Measurements from ENCODE around the gene TRIM59.

DNA sequence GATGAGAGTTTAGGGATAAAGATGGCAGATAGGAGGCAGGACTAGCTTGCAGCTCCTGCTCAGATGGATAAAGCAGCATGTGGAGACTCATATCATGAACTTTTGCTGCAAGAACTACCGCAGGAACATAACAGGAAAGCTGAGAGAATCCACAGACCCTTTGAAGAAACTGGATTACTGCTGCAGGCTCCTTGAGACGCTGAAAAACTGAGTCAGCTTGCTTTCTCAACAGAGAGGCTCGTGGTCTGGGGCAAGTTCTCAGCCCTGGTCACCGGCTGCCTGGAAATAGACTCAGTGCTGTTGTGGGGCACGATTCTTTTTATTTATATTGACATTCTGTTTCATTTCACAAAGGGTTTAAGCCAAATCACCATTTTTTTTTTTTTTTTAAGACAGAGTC is 28.8 kb upstream of the TRIM59 start:
- no peak for TF ChIP-seq POLR2A (IDR thresholded peaks at IDR 0.05)
- TF ChIP-seq, protein P1, sequence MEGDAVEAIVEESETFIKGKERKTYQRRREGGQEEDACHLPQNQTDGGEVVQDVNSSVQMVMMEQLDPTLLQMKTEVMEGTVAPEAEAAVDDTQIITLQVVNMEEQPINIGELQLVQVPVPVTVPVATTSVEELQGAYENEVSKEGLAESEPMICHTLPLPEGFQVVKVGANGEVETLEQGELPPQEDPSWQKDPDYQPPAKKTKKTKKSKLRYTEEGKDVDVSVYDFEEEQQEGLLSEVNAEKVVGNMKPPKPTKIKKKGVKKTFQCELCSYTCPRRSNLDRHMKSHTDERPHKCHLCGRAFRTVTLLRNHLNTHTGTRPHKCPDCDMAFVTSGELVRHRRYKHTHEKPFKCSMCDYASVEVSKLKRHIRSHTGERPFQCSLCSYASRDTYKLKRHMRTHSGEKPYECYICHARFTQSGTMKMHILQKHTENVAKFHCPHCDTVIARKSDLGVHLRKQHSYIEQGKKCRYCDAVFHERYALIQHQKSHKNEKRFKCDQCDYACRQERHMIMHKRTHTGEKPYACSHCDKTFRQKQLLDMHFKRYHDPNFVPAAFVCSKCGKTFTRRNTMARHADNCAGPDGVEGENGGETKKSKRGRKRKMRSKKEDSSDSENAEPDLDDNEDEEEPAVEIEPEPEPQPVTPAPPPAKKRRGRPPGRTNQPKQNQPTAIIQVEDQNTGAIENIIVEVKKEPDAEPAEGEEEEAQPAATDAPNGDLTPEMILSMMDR (IDR thresholded peaks at IDR 0.05): no peak

Data from lower leg skin (tissue), 3 donors.